Bronchial epithelial cell (primary cell): ENCODE data around the gene CR1L. TPM values are rescaled to one million over a fixed set of nuclear protein-coding genes. Genes with fewer than 3 reads are reported as not detected.
A peak's percentile ranks its signal among the peaks of the same experiment; 100 is the strongest.

Experiments
- DNase-seq: peaks from one replicate; pipeline ENCODE4 v3.0.0-alpha.2; 2010; ENCODE audit warnings: low read depth
- FAIRE-seq: peaks from 2 replicates; lab custom pipeline; 2011; peaks lifted over from hg19 to GRCh38; lab: Jason Lieb, UNC
- H3K27me3 ChIP-seq: 2 replicates; pipeline ENCODE4 v1.5.1; 2011; ENCODE audit warnings: low read length; ENCODE audit not compliant: control insufficient read depth, insufficient read depth
- H3K36me3 ChIP-seq: 2 replicates; pipeline ENCODE4 v1.5.1; 2011; ENCODE audit warnings: low read length; ENCODE audit not compliant: control insufficient read depth, insufficient read depth
- H3K4me3 ChIP-seq: 2 replicates; pipeline ENCODE4 v1.5.1; 2011; ENCODE audit warnings: mild to moderate bottlenecking, low read depth, low read length, control low read depth
- total RNA-seq: library from RNA; depleted of rRNA; stranded (reverse); fragments of >200 nt; gene quantifications from 2 replicates; pipeline ENCODE4 v1.2.1, GENCODE V29; 2014
- TF ChIP-seq, protein P1 (sequence below): IDR thresholded peaks from 2 replicates; pipeline ENCODE4 v1.5.1; 2011; ENCODE audit warnings: mild to moderate bottlenecking, moderate library complexity, low read length, control low read depth, inconsistent platforms; ENCODE audit not compliant: insufficient read depth, severe bottlenecking

The CR1L gene
- total RNA-seq, 1 donor from 2014 or later: not detected

GRCh38 chr1:207740207-207740606, 95.3 kb downstream of the CR1L start:
- Histone ChIP-seq H3K4me3 (no peak overlapping the region), H3K36me3 (no peaks in the 10 kb centered on the region), H3K27me3 (no peaks in the 10 kb centered on the region)
- peak; percentile 67 for DNase-seq
- TF ChIP-seq, protein P1, sequence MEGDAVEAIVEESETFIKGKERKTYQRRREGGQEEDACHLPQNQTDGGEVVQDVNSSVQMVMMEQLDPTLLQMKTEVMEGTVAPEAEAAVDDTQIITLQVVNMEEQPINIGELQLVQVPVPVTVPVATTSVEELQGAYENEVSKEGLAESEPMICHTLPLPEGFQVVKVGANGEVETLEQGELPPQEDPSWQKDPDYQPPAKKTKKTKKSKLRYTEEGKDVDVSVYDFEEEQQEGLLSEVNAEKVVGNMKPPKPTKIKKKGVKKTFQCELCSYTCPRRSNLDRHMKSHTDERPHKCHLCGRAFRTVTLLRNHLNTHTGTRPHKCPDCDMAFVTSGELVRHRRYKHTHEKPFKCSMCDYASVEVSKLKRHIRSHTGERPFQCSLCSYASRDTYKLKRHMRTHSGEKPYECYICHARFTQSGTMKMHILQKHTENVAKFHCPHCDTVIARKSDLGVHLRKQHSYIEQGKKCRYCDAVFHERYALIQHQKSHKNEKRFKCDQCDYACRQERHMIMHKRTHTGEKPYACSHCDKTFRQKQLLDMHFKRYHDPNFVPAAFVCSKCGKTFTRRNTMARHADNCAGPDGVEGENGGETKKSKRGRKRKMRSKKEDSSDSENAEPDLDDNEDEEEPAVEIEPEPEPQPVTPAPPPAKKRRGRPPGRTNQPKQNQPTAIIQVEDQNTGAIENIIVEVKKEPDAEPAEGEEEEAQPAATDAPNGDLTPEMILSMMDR: no peak
- no peak for FAIRE-seq

DNA sequence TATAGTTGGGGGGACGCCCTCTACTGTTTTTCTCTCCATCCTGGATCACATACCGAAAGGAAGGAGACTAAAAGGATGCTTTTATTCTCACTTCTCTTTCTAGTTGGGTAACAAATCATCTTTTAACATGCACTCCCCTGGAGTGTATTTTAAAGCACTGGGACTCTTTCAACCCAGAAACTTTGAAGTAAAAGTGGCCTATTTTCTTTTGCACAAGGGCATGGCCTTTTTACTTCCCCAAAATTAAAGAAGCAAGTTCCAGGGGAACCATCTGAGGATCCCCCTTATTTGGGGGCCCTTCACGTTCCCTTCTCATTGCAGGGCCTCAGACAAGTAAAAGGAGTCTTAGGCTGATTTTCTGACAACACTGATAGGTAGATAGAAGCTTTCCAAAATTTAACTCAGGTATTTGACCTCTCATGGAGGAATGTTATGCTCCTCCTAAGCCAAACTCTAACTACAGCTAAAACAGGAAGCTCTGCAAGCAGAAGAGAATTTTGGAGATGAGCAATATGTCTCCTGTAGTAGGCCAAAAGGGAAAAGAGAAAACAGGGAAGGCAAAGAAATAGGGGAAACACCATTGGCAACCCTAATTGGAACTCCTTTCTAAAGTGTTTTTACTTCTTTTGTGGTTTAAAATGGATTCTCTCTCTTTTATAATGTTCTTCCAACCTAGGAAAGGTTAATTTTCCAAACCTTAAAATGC, 98.1 kb downstream of the CR1L start:
- FAIRE-seq (no peak), DNase-seq (no peak)
- Histone ChIP-seq H3K4me3 (no peak overlapping the region), H3K36me3 (no peaks in the 10 kb centered on the region), H3K27me3 (no peaks in the 10 kb centered on the region)
- TF ChIP-seq, protein P1: no peak

DNA sequence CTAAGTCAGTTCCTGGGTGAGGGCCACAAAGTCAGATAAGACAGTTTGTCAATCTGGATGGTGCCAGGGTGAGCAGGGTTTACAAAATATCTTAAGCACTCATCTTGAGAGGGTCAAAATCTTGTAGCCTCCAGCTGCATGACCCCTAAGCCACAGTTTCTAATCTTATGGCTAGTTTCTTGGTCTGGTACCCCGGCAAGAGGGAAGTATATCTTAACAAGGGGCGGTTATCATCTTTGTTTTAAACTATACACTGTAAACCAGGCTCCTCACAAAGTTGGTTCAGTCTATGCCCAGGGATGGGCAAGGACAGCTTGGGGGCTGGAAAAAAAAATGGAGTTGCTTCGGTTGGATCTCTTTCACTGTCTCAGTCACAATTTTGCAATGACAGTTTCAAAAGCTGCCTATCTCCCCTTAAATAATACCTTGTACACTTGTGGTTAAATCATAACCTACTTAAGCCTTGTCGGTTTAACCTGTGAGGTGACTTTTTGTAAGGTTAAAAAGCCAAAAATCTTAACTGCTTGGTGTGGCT, 99.1 kb downstream of the CR1L start:
- no peaks in the 10 kb centered on the region for H3K36me3 ChIP-seq
- H3K4me3 ChIP-seq: no peak overlapping the region
- FAIRE-seq (no peak), DNase-seq (no peak)
- TF ChIP-seq, protein P1: no peak
- no peaks in the 10 kb centered on the region for H3K27me3 ChIP-seq

GRCh38 chr1:207745285-207745684, 100.4 kb downstream of the CR1L start:
- FAIRE-seq: no peak
- no peaks in the 10 kb centered on the region for H3K36me3 ChIP-seq
- no peaks in the 10 kb centered on the region for H3K27me3 ChIP-seq
- no peak overlapping the region for H3K4me3 ChIP-seq
- TF ChIP-seq, protein P1: no peak
- no peak for DNase-seq

GRCh38 chr1:207745839-207746767, 101.2 kb downstream of the CR1L start:
- H3K36me3 ChIP-seq: no peaks in the 10 kb centered on the region
- DNase-seq (no peak), FAIRE-seq (peak; percentile 84)
- H3K27me3 ChIP-seq: no peaks in the 10 kb centered on the region
- H3K4me3 ChIP-seq: no peak overlapping the region
- TF ChIP-seq, protein P1: no peak
